Mucosa of descending colon (tissue), 3 donors: ENCODE measurements around the gene CPNE6. TPM values are rescaled to one million over a fixed set of nuclear protein-coding genes. Genes with fewer than 3 reads are reported as not detected.
A peak's percentile ranks its signal among the peaks of the same experiment; 100 is the strongest.

Experiments used
- ATAC-seq: fragments of 200-7000 bp; cut with Tn5 transposase; one replicate; pipeline ENCODE4 v1.9.1; 2020; ENCODE audit warnings: mild to moderate bottlenecking, moderate library complexity
- DNase-seq, 3 donors: peaks; one replicate each; pipeline ENCODE4 v3.0.0-alpha.2; 2020
- H3K36me3 ChIP-seq: fragments of 200-600 bp; one replicate; pipeline ENCODE4 v1.8.0; 2021; ENCODE audit warnings: low read depth, mild to moderate bottlenecking
- H3K4me1 ChIP-seq: fragments of 200-600 bp; one replicate; pipeline ENCODE4 v1.8.0; 2021; ENCODE audit warnings: low read depth, mild to moderate bottlenecking
- H3K4me3 ChIP-seq: fragments of 200-600 bp; one replicate; pipeline ENCODE4 v1.8.0; 2021; ENCODE audit warnings: mild to moderate bottlenecking
- H3K9me3 ChIP-seq: fragments of 200-600 bp; one replicate; pipeline ENCODE4 v1.8.0; 2021; ENCODE audit warnings: mild to moderate bottlenecking
- CTCF ChIP-seq: fragments of 200-600 bp; IDR thresholded peaks from one replicate; pipeline ENCODE4 v1.8.0; 2022; ENCODE audit warnings: antibody characterized with exemption, mild to moderate bottlenecking
- intact Hi-C, 2 donors: fragments of 100-400 bp; cut with DNase I in 1 of 2; cut with micrococcal nuclease in 1 of 2; formaldehyde crosslinking; loops; one replicate each; pipeline versions ENCODE4 v1.11.0 to v1.11.1; 2022; cut with DNase I, micrococcal nuclease
- total RNA-seq, 3 donors: library from RNA; stranded (reverse); fragmentation: NEBNext Ultra II Directional in 2 of 3; extraction: Animal tissue kit (Norgen Biotek cat#: 25700) in 2 of 3; gene quantifications; one replicate each; pipeline versions ENCODE4 v1.2.1 to v1.2.4, GENCODE V29; 2021 to 2023
- donor health status: DM: no; HTN: no; CAD: no; lungs with moderate emphysema.
- donor health status: DM: no; HTN: no; CAD: no.
- donor health status: DM: no; HTN: yes; CAD: no.

Gene CPNE6
- total RNA-seq, 3 donors from 2014 or later: 0.14 to 2.2 TPM; not detected in 1

GRCh38 chr14:24072436-24072835 is 1.1 kb downstream of the CPNE6 start:
- DNase-seq: peak in 2 of 3 donors; percentile 40
- ATAC-seq: peak; percentile 14
- TF ChIP-seq CTCF: no peak
- Histone ChIP-seq H3K9me3 (no peaks in the 10 kb centered on the region), H3K36me3 (no peaks in the 10 kb centered on the region), H3K4me1 (peaks cover 22% of the 10 kb centered on the region), H3K4me3 (no peak overlapping the region)
- intact Hi-C loops: no loop called here

GRCh38 chr14:24072881-24073877 is 1.8 kb downstream of the CPNE6 start:
- peak in 2 of 3 donors; percentile 16 to 42 for DNase-seq
- no peak overlapping the region for H3K4me3 ChIP-seq
- no peak for TF ChIP-seq CTCF
- H3K4me1 ChIP-seq: peaks cover 17% of the 10 kb centered on the region
- no peaks in the 10 kb centered on the region for H3K36me3 ChIP-seq
- intact Hi-C loops: no loop called here
- no peaks in the 10 kb centered on the region for H3K9me3 ChIP-seq
- no peak for ATAC-seq

GRCh38 chr14:24074625-24075484 is 3.5 kb downstream of the CPNE6 start:
- no peaks in the 10 kb centered on the region for H3K36me3 ChIP-seq
- intact Hi-C loops: no loop called here
- peak; percentile 14 for ATAC-seq
- peaks cover 17% of the 10 kb centered on the region for H3K4me1 ChIP-seq
- no peak for TF ChIP-seq CTCF
- no peaks in the 10 kb centered on the region for H3K9me3 ChIP-seq
- DNase-seq: peak in 2 of 3 donors; percentile 24 to 35
- H3K4me3 ChIP-seq: no peak overlapping the region

GRCh38 chr14:24075485-24076301 is 4.3 kb downstream of the CPNE6 start:
- H3K4me1 ChIP-seq: peaks cover 20% of the 10 kb centered on the region

More at GRCh38 chr14:24075485-24076301, 4.3 kb downstream of the CPNE6 start:
- peak; percentile 49 for ATAC-seq
- no peaks in the 10 kb centered on the region for H3K36me3 ChIP-seq
- H3K4me3 ChIP-seq: no peak overlapping the region
- intact Hi-C loops: no loop called here
- no peak for DNase-seq
- no peak for TF ChIP-seq CTCF
- H3K9me3 ChIP-seq: no peaks in the 10 kb centered on the region
